Mesothelial cell of epicardium (in vitro differentiated cells): ENCODE data around the gene ACTR3. TPM values are rescaled to one million over a fixed set of nuclear protein-coding genes. Genes with fewer than 3 reads are reported as not detected.

Experiments used
- DNase-seq, 2 experiments: peaks; one replicate each; pipeline ENCODE4 v3.0.0; 2021; ENCODE audit warnings: low spot score in 2 of 2; ENCODE audit not compliant: unreplicated experiment in 2 of 2
- H3K27ac Mint-ChIP-seq: 2 replicates; pipeline ENCODE4 v1.8.0; 2021; ENCODE audit warnings: mixed read lengths
- H3K27me3 Mint-ChIP-seq: 2 replicates; pipeline ENCODE4 v1.8.0; 2021; ENCODE audit warnings: low read depth, mixed read lengths
- H3K36me3 Mint-ChIP-seq: 2 replicates; pipeline ENCODE4 v1.8.0; 2021; ENCODE audit warnings: mixed read lengths
- H3K4me1 Mint-ChIP-seq: 2 replicates; pipeline ENCODE4 v1.8.0; 2021; ENCODE audit warnings: mixed read lengths
- H3K4me3 Mint-ChIP-seq: 2 replicates; pipeline ENCODE4 v1.8.0; 2021; ENCODE audit warnings: mild to moderate bottlenecking, moderate library complexity, mixed read lengths
- H3K9me3 Mint-ChIP-seq: 2 replicates; pipeline ENCODE4 v1.8.0; 2021; ENCODE audit warnings: mixed read lengths
- total RNA-seq: library from RNA; stranded (reverse); gene quantifications from 3 replicates; pipeline ENCODE4 v1.2.1, GENCODE V29; 2021
- TF ChIP-seq, protein P1 (sequence below): fragments of 200-600 bp; sonication (generic); IDR thresholded peaks from one replicate; pipeline ENCODE4 v1.5.0; 2021; ENCODE audit warnings: antibody characterized with exemption; ENCODE audit not compliant: unreplicated experiment

The ACTR3 gene
- total RNA-seq, 1 donor from 2014 or later, result 151 TPM

DNA sequence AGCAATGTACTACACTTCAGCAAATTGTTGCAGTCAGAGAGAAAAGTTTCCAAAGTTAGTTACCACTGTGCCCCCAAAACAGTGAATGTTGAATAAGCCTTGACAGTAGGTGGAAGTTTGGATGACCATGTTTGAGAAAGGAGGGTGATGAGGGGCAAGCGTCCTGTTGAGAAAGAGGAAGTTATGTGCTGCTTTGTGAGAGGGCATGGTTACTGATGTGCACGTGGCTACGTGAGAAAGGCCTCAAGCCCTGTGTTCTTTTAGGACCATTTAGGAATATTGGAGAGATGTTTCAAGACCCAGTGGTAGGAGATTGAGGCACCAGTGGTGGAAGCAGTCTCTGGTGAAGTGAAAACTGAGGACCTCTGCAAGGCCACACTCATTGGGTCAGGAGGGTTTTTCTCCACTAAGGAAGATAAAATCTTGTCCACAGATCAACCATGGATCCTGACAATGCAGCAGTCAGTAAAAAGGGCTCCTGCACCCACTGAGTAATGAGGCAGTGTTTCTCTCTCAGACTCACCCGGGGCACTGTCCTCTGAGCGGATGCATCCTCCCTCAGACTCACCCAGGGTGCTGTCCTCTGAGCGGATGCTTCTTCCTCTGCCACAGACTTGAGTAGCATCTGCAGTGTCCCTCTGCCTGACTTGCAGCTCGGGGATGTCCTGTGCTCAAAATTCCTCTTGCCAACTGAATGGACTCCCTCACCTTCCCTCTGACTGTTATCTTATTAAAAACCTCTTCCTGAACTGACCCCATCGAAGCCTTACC, 34.7 kb upstream of the ACTR3 start:
- Mint-ChIP-seq H3K27ac (no peak overlapping the region), H3K9me3 (no peaks in the 10 kb centered on the region), H3K4me3 (no peak overlapping the region), H3K27me3 (no peaks in the 10 kb centered on the region), H3K36me3 (no peaks in the 10 kb centered on the region), H3K4me1 (peaks cover 7% of the 10 kb centered on the region)
- TF ChIP-seq, protein P1, sequence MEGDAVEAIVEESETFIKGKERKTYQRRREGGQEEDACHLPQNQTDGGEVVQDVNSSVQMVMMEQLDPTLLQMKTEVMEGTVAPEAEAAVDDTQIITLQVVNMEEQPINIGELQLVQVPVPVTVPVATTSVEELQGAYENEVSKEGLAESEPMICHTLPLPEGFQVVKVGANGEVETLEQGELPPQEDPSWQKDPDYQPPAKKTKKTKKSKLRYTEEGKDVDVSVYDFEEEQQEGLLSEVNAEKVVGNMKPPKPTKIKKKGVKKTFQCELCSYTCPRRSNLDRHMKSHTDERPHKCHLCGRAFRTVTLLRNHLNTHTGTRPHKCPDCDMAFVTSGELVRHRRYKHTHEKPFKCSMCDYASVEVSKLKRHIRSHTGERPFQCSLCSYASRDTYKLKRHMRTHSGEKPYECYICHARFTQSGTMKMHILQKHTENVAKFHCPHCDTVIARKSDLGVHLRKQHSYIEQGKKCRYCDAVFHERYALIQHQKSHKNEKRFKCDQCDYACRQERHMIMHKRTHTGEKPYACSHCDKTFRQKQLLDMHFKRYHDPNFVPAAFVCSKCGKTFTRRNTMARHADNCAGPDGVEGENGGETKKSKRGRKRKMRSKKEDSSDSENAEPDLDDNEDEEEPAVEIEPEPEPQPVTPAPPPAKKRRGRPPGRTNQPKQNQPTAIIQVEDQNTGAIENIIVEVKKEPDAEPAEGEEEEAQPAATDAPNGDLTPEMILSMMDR, result no peak
- DNase-seq, result no peak

DNA sequence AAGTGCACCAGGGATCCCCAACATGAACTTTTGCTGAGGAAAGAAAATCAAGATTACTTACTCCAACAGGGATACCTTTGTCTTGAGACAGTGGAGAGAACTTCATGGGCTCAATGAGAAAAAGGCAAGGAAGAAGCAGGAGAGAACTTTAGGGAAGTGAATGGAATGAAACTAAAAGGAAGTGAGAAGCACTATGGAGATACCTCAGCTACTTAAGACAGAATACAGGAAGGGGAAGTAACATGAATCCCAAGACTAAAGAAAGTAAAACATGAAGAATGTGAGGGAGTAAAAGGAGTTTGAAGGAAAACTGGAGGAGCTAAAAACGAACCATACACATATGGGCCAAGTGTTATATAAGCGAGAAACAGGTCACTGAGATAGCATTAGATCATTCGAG, 32.4 kb upstream of the ACTR3 start:
- Mint-ChIP-seq H3K4me3 (no peak overlapping the region), H3K27me3 (no peaks in the 10 kb centered on the region), H3K9me3 (no peaks in the 10 kb centered on the region), H3K36me3 (no peaks in the 10 kb centered on the region), H3K4me1 (no peaks in the 10 kb centered on the region), H3K27ac (no peak overlapping the region)
- DNase-seq, result no peak
- TF ChIP-seq, protein P1, result no peak

DNA sequence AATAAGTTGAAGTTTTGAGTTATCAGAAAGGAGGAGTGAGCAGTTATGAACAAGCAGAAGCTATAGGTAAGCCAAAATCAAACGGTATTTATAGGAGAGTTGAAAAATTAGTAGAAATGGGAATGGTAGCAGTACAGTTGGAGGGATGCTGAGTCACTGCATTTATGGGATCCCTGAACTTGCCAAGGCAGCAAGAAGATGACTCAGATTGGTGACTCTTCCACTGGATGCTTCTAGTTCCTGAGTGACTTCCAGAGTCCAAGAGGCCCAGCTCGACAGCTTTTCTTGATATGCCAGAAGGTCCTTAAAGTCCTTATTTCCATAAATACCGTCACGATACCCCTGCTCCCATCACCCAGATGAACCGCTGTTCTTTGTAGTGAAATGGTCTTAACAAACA, 31.1 kb upstream of the ACTR3 start:
- H3K9me3 Mint-ChIP-seq, result no peaks in the 10 kb centered on the region
- no peaks in the 10 kb centered on the region for H3K27me3 Mint-ChIP-seq

DNA sequence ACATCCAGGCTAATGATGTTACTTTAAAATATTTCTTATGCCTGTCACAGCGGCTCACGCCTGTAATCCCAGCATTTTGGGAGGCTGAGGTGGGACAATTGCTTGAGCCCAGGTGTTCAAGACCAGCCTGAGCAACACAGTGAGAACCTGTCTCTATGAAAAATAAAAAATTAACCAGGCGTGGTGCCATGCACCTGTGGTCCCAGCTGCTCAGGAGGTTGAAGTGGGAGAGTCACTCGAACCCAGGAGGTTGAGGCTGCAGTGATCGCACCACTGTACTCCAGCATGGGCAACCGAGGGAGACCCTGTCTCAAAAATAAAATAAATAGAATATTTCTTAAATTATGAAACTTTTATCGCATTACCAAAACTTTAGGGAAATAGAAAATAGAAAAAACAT, 28.1 kb upstream of the ACTR3 start:
- no peaks in the 10 kb centered on the region for H3K9me3 Mint-ChIP-seq
- H3K4me3 Mint-ChIP-seq, result no peak overlapping the region
- no peak for DNase-seq
- H3K27me3 Mint-ChIP-seq, result no peaks in the 10 kb centered on the region
- TF ChIP-seq, protein P1, result no peak
- H3K27ac Mint-ChIP-seq, result no peak overlapping the region
- H3K36me3 Mint-ChIP-seq, result no peaks in the 10 kb centered on the region
- H3K4me1 Mint-ChIP-seq, result no peaks in the 10 kb centered on the region

More for the DNA sequence above, 31.1 kb upstream of the ACTR3 start:
- H3K4me3 Mint-ChIP-seq, result no peak overlapping the region
- no peaks in the 10 kb centered on the region for H3K4me1 Mint-ChIP-seq
- no peak overlapping the region for H3K27ac Mint-ChIP-seq
- no peaks in the 10 kb centered on the region for H3K36me3 Mint-ChIP-seq
- TF ChIP-seq, protein P1, result no peak
- no peak for DNase-seq

DNA sequence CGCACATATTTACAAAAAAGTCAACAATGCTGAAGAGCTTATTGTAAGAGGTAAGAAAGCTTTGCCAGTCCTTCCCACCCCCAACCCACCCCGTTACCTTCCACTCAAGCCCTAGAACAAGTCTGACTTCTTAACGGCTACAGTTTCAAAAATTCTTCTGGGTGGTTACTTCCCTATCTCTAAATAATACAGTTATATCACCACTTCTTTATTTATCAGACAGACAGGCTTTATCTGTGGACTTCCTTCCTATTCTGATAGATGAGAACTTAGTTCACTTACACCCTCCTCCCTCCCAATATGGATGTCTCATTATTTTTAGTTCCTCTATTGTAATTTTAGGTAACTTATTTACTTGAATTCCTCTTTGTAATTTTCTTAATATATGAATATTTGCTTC, 26.7 kb upstream of the ACTR3 start:
- Mint-ChIP-seq H3K9me3 (no peaks in the 10 kb centered on the region), H3K36me3 (no peaks in the 10 kb centered on the region), H3K27me3 (peaks cover 7% of the 10 kb centered on the region), H3K27ac (no peak overlapping the region), H3K4me3 (no peak overlapping the region), H3K4me1 (no peaks in the 10 kb centered on the region)
- TF ChIP-seq, protein P1, result no peak
- DNase-seq, result no peak
